Iris pigment epithelial cell (primary cell): ENCODE measurements around the gene GDF15.
A peak's percentile ranks its signal among the peaks of the same experiment; 100 is the strongest.
"Not testable (repeated sequence)": the region's sequence is repeated elsewhere in the genome, so short reads cannot be mapped to it uniquely, and the experiment has no call there.

ENCODE experiments used
- DNase-seq: peaks from one replicate; pipeline ENCODE4 v3.0.0-alpha.2; 2011; ENCODE audit warnings: low read depth

GDF15 gene

DNA sequence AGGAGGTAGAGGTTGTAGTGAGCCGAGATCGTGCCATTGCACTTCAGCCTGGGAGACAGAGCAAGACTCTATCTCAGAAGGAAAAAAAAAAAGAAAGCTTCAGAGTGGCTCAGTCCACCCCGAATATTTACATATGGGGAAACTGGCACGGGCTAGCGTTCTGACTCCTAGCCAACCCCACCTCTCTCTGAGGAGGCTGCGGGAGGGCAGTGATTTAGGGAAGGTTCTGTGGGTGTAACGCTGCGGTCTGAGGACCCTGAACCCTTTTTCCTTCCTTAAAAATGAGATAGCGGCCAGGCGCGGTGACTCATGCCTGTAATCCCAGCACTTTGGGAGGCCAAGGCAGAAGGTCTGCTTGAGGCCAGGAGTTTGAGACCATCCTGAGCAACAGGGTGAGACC lies 6.5 kb downstream of the GDF15 start:
- DNase-seq = no peak

DNA sequence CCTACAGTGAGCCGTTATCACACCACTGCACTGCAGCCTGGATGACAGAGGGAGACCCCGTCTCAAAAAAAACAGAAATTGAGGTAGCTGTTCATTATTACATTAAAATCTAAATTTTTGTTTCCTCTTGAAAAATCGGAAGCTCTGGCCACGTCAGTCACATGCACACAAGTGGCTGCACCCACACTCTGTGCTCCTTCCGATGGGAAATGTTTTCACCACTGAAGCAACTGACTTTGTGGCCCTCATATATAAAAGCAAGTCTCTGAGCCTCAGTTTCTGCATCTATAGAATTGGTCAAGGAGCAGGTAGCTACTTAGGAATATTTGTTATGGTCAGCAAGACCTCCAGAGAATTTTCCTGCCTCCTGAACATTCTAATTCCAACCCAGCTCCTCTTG lies 7.0 kb downstream of the GDF15 start:
- no peak for DNase-seq

GRCh38 chr19:18393836-18394235 lies 7.9 kb downstream of the GDF15 start:
- no peak for DNase-seq

- DNase-seq = no peak
These were observed 10.7 kb downstream of the GDF15 start for GRCh38 chr19:18396471-18397241.

GRCh38 chr19:18397242-18398202 lies 11.6 kb downstream of the GDF15 start, which contains the start of gene LRRC25:
Gene LRRC25, minus strand, starts transcription at chr19:18397622. Its CDS starts 659 bp downstream, at chr19:18396963.
- DNase-seq = no peak

DNA sequence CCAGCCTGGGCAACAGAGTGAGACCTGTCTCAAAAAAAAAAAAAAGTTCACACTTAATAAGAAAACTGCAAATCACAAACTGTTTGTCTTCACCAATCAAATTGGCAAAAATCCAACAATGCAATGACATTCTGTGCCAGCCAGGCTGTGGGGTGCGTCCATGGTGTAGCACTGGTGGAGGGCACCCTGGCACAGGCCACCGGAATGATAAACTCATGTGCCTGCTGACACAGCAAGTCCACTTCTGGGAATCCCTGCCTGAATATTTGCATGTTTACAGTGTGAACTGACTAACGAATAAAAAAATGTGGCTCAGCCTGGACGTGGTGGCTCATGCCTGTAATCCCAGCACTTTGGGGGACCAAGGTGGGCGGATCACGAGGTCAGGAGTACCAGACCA lies 13.1 kb downstream of the GDF15 start:
- peak; percentile 79 for DNase-seq

- peak; percentile 71 for DNase-seq
These were observed 15.7 kb downstream of the GDF15 start for GRCh38 chr19:18401580-18402112.

DNA sequence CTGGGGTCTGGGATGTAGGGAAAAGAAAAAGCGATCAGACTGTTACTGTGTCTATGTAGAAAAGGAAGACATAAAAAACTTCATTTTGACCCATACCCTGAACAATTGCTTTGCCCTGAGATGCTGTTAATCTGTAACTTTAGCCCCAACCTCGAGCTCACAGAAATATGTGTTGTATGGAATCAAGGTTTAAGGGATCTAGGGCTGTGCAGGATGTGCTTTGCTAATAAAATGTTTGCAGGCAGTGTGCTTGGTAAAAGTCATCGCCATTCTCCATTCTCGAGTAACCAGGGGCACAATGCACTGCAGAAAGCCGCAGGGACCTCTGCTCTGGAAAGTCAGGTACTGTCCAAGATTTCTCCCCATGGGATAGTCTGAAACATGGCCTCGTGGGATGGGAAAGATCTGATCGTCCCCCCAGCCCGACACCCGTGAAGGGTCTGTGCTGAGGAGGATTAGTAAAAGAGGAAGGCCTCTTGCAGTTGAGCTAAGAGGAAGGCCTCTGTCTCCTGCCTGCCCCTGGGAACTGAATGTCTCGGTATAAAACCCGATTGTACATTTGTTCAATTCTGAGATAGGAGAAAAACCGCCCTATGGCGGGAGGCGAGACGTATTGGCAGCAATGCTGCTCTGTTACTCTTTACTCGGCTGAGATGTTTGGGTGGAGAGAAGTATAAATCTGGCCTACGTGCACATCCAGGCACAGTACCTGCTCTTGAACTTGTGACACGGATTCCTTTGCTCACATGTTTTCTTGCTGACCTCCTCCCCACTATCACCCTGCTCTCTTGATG lies 16.7 kb downstream of the GDF15 start:
- DNase-seq = not testable (repeated sequence)

DNA sequence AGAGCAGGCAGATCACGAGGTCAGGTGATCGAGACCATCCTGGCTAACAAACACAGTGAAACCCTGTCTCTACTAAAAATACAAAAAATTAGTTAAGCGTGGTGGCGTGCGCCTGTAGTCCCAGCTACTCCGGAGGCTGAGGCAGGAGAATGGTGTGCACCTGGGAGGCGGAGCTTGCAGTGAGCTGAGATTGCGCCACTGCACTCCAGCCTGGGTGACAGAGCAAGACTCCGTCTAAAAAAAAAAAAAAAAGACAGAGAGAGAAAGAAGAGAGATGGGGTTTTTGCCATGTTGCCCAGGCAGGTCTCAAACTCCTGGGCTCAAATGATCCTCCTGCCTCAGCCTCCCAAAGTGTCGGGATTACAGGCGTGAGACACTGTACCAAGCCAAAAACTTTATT lies 19.8 kb downstream of the GDF15 start:
- not testable (repeated sequence) for DNase-seq

GRCh38 chr19:18406749-18407148 lies 20.8 kb downstream of the GDF15 start:
- DNase-seq = no peak

DNA sequence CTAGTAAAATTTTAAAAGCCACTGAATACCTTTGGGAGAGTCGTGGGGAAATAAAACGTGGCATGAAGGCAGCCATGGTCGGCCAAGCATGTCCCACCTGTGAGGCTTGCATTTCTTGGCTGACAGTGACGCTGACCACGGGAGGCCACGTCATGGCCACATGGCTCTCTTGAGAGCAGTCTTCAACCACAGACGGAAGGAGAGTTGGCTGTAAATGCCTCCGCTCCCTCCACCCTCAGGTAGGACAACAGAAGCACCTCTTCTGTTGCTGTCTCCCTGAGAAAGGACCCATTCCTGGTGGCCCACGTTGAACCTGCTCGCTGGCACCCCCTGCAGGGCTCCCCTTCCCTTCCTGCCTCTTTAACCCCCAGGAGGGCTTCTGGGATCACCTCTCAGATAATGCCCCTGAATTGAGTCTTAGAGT lies 22.1 kb downstream of the GDF15 start:
- DNase-seq = no peak

DNA sequence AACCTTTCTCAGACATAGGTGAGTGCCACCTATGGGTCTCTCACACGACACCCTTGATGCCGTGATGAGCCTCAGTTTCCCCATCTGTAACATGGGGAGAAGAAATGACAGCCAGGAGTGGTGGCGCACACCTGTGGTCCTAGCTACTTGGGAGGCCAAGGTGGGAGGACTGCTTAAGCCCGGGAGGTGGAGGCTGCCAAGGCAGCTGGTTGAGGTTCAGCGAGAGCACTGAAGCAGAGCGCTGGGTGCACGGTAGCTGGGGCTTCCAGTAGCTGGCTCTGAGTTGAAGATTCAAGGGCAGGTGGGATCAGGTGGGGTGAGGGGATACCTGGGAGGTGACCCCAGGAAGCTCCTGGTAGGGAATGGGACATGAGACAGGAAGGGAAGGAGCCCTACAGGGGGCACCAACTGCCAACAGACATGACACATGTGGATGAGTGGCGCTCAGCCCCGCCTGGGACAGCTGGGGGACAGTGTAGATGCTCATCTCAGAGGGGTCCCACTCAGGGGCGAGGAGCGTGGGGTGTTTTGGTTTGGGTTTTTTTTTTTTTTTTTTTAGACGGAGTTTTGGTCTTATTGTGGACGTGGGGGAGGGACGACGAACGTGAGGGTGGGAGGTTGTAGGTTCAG lies 26.8 kb downstream of the GDF15 start:
- DNase-seq = no peak

DNA sequence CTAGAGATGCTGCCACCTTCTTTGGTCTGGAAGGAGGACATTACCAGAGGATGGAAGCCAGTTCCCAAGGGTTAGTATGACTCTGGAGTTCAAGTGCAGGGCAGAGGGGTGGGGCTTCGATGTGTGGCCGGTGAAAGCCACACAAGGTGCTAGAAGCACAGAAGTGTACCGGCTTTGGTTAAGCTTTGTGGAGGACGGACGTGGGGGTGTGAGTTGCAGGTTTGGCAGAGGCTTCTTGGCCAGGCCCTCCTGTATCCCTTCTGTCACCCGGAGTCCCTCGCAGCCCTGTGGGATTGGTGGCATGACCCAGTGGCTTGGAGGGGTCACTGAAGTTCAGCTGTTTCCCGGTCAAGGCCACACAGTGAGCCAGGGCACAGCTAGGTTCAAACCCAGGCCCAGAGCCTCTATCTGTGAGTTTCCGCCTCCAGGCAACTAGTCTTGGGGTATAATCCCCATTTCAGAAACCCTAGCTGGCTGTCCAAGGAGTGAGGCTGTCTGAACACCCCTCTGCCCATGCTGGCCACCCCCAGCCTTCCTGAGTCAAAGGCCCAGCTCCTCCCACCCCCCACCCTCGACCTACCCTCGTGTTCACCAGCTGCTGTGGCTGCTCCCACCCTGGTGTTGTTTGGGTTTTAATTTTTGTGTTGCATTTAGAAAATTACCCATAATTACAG lies 28.7 kb downstream of the GDF15 start:
- DNase-seq = peak; percentile 55

- peak; percentile 70 for DNase-seq
These were observed 29.4 kb downstream of the GDF15 start for GRCh38 chr19:18415178-18415867.

DNA sequence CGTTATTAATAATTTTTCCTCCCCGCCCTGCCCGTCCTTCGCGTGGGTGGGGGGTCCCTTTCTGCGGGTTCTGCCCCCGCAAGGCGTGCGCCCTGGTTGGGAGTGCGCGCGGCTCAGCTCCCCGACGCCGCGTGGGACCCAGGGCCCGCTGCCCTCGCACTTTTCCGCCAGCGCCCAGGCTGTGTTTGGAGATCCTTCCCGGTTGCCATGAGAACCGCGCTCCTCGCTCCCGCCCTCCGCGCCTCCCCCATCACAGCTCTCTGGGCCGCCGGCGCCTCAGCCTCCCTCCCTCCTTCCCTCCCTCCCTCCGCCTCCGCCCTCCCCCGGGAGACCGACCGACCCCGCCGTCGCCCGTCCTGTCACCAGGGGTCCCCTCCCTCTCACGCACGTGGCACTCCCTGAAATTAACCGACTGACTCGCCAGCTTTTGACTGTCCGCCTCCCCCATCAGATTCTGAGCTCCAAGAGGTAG lies 30.9 kb downstream of the GDF15 start:
- DNase-seq = peak; percentile 90

DNA sequence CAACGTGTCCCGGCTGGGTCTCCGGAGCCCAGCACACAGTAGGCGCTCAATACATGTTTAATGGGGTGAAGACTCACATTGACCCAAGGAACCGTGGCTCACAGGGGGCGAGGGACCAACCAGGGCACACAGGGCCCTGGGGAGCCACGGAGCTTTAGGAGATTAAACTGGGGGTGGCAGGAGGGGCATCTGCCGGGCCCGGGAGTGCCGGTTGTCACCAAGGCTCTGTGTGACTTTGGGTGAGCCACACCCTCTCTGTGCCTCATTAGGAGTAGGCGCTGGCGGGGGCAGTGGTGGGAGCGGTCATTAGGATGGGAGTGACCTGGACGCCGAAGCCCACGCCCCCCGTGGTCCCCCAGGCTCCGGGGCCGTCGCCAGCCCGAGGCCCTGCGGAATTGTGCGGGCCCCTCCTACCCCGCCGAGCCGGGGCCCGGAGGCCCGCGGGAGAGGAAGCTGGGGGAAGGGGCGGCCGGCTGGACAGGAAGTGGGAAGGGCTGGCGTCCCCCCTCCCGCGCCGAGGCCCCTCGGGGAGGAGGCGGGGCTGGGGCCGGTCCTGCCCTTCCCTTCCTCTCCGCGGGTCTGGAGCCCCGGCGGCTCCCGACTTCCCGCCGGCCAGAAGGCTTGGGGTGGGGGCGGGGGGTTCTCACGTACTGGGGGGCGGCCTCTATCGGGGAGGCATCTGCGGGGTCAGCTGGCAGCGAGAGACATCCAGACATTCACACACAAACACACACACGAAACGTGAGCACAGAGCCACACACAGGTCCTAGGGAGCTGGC lies 31.5 kb downstream of the GDF15 start:
- peak; percentile 81 for DNase-seq

DNA sequence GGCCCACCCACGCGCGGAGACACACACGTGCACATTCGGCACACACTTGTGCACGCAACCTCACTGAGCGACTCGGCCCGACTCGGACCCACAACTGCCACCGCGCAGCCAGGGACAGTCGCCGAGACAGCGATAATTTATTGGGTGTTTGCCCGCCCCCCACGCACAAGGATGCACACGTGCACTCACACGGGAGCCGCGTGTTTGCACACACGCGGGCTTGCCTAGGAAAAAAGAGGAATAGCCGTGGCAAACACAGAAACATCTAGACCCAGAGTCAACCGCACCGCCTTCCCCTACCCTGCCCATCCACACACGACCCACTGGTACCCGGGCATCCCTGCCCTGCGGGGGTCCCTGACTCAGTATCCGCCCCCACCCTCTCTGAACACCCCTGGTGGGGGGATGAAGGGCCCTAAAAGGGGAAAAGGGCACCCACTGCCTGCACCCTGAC lies 32.1 kb downstream of the GDF15 start:
- no peak for DNase-seq

GRCh38 chr19:18418483-18419194 lies 32.7 kb downstream of the GDF15 start:
- DNase-seq = no peak
